ENCODE measurements around the gene HMGN4. TPM values are rescaled to one million over a fixed set of nuclear protein-coding genes. Genes with fewer than 3 reads are reported as not detected.

HMGN4 gene
- total and polyA plus RNA-seq, 9 of the 15 experiments (the other 6 are each of a cell fraction or from before 2014, with no cell fraction given): 35.4 to 134 (median 94.1) TPM

- TF ChIP-seq E2F8 (IDR thresholded peaks at IDR 0.05; ENCODE audit: low read depth, partially characterized antibody) (peak; percentile 56), ZNF316 (IDR thresholded peaks at IDR 0.05) (no peak), SMC3 (conservative IDR thresholded peaks at IDR 0.05; ENCODE audit: insufficient read depth, low read depth, low read length) (no peak), MIER1 (IDR thresholded peaks at IDR 0.05; ENCODE audit: low read depth) (no peak), NBN (IDR thresholded peaks at IDR 0.05; ENCODE audit: low read depth) (peak; percentile 77; the same call in 1 of the 2 replicates), ZNF277 (CRISPR knock-in tag; IDR thresholded peaks at IDR 0.05; ENCODE audit: borderline replicate concordance) (no peak), KDM1A (IDR thresholded peaks at IDR 0.05) (peak; percentile 37 to 68; a peak in 2 of 4 replicates), ZSCAN29 (IDR thresholded peaks at IDR 0.05) (peak; percentile 75), CGGBP1 (CRISPR knock-in tag; IDR thresholded peaks at IDR 0.05) (0 out of 2 replicates have a peak, but pooled peaks have one; percentile 0), RAD51 (IDR thresholded peaks at IDR 0.05; ENCODE audit: borderline replicate concordance, low read depth) (0 out of 2 replicates have a peak, but pooled peaks have one; percentile 20), KDM5B (IDR thresholded peaks at IDR 0.05; ENCODE audit: insufficient replicate concordance, low read depth, low read length) (peak; percentile 35), BRD4 (IDR thresholded peaks at IDR 0.05) (peak; percentile 82), ETV5 (CRISPR knock-in tag; IDR thresholded peaks at IDR 0.05; ENCODE audit: low read depth) (0 out of 2 replicates have a peak, but pooled peaks have one; percentile 34), ETV1 (tag; conservative IDR thresholded peaks at IDR 0.05; ENCODE audit: low read depth) (peak; percentile 48), ZFP36 (IDR thresholded peaks at IDR 0.05; ENCODE audit: low read depth, low read length, partially characterized antibody) (no peak), ETS1 (conservative IDR thresholded peaks at IDR 0.05; ENCODE audit: control insufficient read depth, low read depth, low read length) (no peak; the same call in 1 of the 2 replicates), POLR2G (IDR thresholded peaks at IDR 0.05; ENCODE audit: low read depth, low read length) (no peak), JUND (IDR thresholded peaks at IDR 0.05; ENCODE audit: borderline replicate concordance, low read depth, low read length) (0 out of 2 replicates have a peak, but pooled peaks have one; percentile 26), JUND (tag; IDR thresholded peaks at IDR 0.05; ENCODE audit: borderline replicate concordance, low read depth, low read length) (no peak), NR2C1 (IDR thresholded peaks at IDR 0.05) (no peak), NR2C1 (tag; IDR thresholded peaks at IDR 0.05) (no peak), TCF15 (CRISPR knock-in tag; IDR thresholded peaks at IDR 0.05) (no peak), ARNT (IDR thresholded peaks at IDR 0.05) (peak; percentile 47 to 91; a peak in 2 of 4 replicates), TBL1XR1 (IDR thresholded peaks at IDR 0.05; ENCODE audit: low read length in 2 of 2) (peak in 1 of 2 experiments; percentile 88; a peak in 1 of 4 replicates), ZNF561 (CRISPR knock-in tag; conservative IDR thresholded peaks at IDR 0.05) (no peak)
Measured at GRCh38 chr6:26575494-26575939, 37.4 kb downstream of the HMGN4 start (continued).

Data from K562 (cell line).